Liver (tissue), 9 donors: ENCODE measurements around the gene TIFAB. TPM values are rescaled to one million over a fixed set of nuclear protein-coding genes. Genes with fewer than 3 reads are reported as not detected.

Experiments
- DNase-seq: peaks from one replicate; pipeline ENCODE4 v3.0.0-alpha.2; 2017; ENCODE audit warnings: low spot score
- H3K27ac ChIP-seq, 2 donors: one replicate each; pipeline ENCODE4 v1.7.0; 2013; ENCODE audit warnings: inconsistent platforms in 2 of 2, low read length in 2 of 2, control low read depth in 1 of 2, low read depth in 1 of 2, mild to moderate bottlenecking in 1 of 2
- H3K27me3 ChIP-seq, 4 donors: one replicate each; pipeline versions ENCODE4 v1.6.1 to v1.7.0; 2013; ENCODE audit warnings: low read length in 3 of 4, inconsistent platforms in 1 of 4, mild to moderate bottlenecking in 1 of 4, moderate library complexity in 1 of 4; ENCODE audit not compliant: control insufficient read depth in 4 of 4, insufficient read depth in 4 of 4
- H3K36me3 ChIP-seq, 4 donors: one replicate each; pipeline versions ENCODE4 v1.6.1 to v1.7.0; 2013; ENCODE audit warnings: low read length in 3 of 4, mild to moderate bottlenecking in 3 of 4, low read depth in 1 of 4, moderate library complexity in 1 of 4; ENCODE audit not compliant: control insufficient read depth in 4 of 4, insufficient read depth in 3 of 4
- H3K4me1 ChIP-seq, 4 donors: one replicate each; pipeline versions ENCODE4 v1.6.1 to v1.7.0; 2013; ENCODE audit warnings: low read length in 3 of 4, mild to moderate bottlenecking in 3 of 4, moderate library complexity in 1 of 4; ENCODE audit not compliant: control insufficient read depth in 4 of 4, insufficient read depth in 4 of 4
- H3K4me3 ChIP-seq, 3 donors: one replicate each; pipeline versions ENCODE4 v1.6.1 to v1.7.0; 2013; ENCODE audit warnings: low read length in 3 of 3, control low read depth in 1 of 3, low read depth in 1 of 3, mild to moderate bottlenecking in 1 of 3
- H3K9ac ChIP-seq, 2 donors: one replicate each; pipeline ENCODE4 v1.7.0; 2013; ENCODE audit warnings: low read length in 2 of 2, mild to moderate bottlenecking in 2 of 2, moderate library complexity in 2 of 2, control low read depth in 1 of 2, low read depth in 1 of 2
- H3K9me3 ChIP-seq, 4 donors: one replicate each; pipeline versions ENCODE4 v1.6.1 to v1.7.0; 2013; ENCODE audit warnings: low read length in 3 of 4; ENCODE audit not compliant: control insufficient read depth in 4 of 4
- EGR1 ChIP-seq, 2 donors: IDR thresholded peaks; 2 replicates each; pipeline ENCODE4 v1.6.1; 2016 to 2018; ENCODE audit warnings: antibody characterized with exemption in 2 of 2, low read depth in 2 of 2
- FOXA1 ChIP-seq: IDR thresholded peaks from 2 replicates; pipeline ENCODE4 v1.6.1; 2016; ENCODE audit warnings: antibody characterized with exemption
- GABPA ChIP-seq, 2 donors: IDR thresholded peaks in 1 of 2; conservative IDR thresholded peaks in 1 of 2; 2 replicates each; pipeline ENCODE4 v1.6.1; 2016; ENCODE audit warnings: antibody characterized with exemption in 2 of 2, mild to moderate bottlenecking in 1 of 2, moderate library complexity in 1 of 2
- HNF4A ChIP-seq, 2 donors: conservative IDR thresholded peaks; 2 replicates each; pipeline ENCODE4 v1.6.1; 2016; ENCODE audit warnings: antibody characterized with exemption in 2 of 2, mild to moderate bottlenecking in 2 of 2
- HNF4G ChIP-seq: IDR thresholded peaks from 2 replicates; pipeline ENCODE4 v1.6.1; 2016; ENCODE audit warnings: antibody characterized with exemption
- JUND ChIP-seq, 2 donors: IDR thresholded peaks; 2 replicates each; pipeline ENCODE4 v1.6.1; 2016; ENCODE audit warnings: antibody characterized with exemption in 2 of 2
- MAX ChIP-seq: IDR thresholded peaks from 2 replicates; pipeline ENCODE4 v1.6.1; 2016; ENCODE audit warnings: antibody characterized with exemption
- NR2F2 ChIP-seq: IDR thresholded peaks from 2 replicates; pipeline ENCODE4 v1.6.1; 2016; ENCODE audit warnings: antibody characterized with exemption
- RXRA ChIP-seq, 2 donors: IDR thresholded peaks; 2 replicates each; pipeline ENCODE4 v1.6.1; 2017 to 2018; ENCODE audit warnings: antibody characterized with exemption in 2 of 2, mild to moderate bottlenecking in 1 of 2
- SP1 ChIP-seq: IDR thresholded peaks from 2 replicates; pipeline ENCODE4 v1.6.1; 2018; ENCODE audit warnings: antibody characterized with exemption, mild to moderate bottlenecking
- TAF1 ChIP-seq: conservative IDR thresholded peaks from 2 replicates; pipeline ENCODE4 v1.6.1; 2016; ENCODE audit warnings: antibody characterized with exemption, mild to moderate bottlenecking
- YY1 ChIP-seq: IDR thresholded peaks from 2 replicates; pipeline ENCODE4 v1.6.1; 2016; ENCODE audit warnings: antibody characterized with exemption, mild to moderate bottlenecking
- ZBTB33 ChIP-seq: IDR thresholded peaks from 2 replicates; pipeline ENCODE4 v1.6.1; 2016; ENCODE audit warnings: antibody characterized with exemption
- WGBS: extraction: QIAGEN DNeasy Blood & Tissue Kit; methylation state at CpG from one replicate; pipeline ENCODE4 v1.1.7; 2013; 5-methylcytosine and 5-hydroxymethylcytosine counted together
- polyA plus RNA-seq, 2 donors: library from polyadenylated mRNA; stranded (reverse) in 1 of 2; unstranded in 1 of 2; fragments of 200-250 nt in 1 of 2; fragments of >200 nt in 1 of 2; fragmentation: Nextera tagmentation in 1 of 2; extraction: Ambion mirVana in 1 of 2; gene quantifications; one replicate each; pipeline versions ENCODE4 v1.2.1 to v1.2.3, GENCODE V29; 2013 to 2015
- total RNA-seq, 2 donors: library from RNA; depleted of rRNA; stranded (reverse); fragments of >200 nt; gene quantifications; one replicate each; pipeline ENCODE4 v1.2.3, GENCODE V29; 2014
- TF ChIP-seq, protein P1 (sequence below): IDR thresholded peaks from 2 replicates; pipeline ENCODE4 v1.6.1; 2016; ENCODE audit warnings: antibody characterized with exemption
- TF ChIP-seq, protein P2 (sequence below): IDR thresholded peaks from 2 replicates; pipeline ENCODE4 v1.6.1; 2016; ENCODE audit warnings: antibody characterized with exemption, mild to moderate bottlenecking
- TF ChIP-seq, protein P3 (sequence below): fragments of 150-350 bp; IDR thresholded peaks from 2 replicates; pipeline ENCODE4 v1.5.1; 2017; ENCODE audit warnings: improper control_type of control experiment, low read depth, low read length; ENCODE audit not compliant: missing input control
- donor health status: healthy.
- donor health status: healthy.
- donor health status: healthy.
- donor health status: healthy.
- donor health status: healthy.

The TIFAB gene
- total and polyA plus RNA-seq, 4 donors, result 0.02 to 0.47 TPM; not detected in 2

DNA sequence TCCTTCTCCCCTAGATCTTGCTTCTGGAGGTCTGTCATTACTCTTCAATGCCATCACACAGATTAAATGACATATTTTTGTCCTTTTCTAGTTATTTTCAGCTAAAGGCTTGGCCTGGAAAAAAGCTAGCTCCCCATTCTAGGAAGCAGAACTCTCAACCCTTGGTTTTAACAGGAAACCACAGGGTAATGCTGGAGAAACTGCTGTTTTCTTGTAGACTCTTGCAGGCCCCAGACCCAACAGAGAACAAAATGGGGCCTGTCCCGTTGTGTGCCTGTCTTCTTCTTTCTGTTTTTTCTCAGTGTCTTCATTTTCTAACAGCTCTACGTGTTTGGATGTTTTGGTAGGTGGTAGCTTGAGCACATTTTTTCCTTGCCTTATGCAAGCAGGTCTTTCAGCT is 26.5 kb downstream of the TIFAB start:
- Histone ChIP-seq H3K36me3 (no peaks in the 10 kb centered on the region), H3K27ac (no peak overlapping the region)
- 43% methylated on average over 2 of the region's 2 CpGs for WGBS

More for the DNA sequence above, 26.5 kb downstream of the TIFAB start:
- no peak overlapping the region for H3K4me3 ChIP-seq
- H3K9me3 ChIP-seq, result peaks cover 0 to 12% (median 7%) of the 10 kb centered on the region in 4 donors
- H3K27me3 ChIP-seq, result peaks cover 0 to 4% (median 0%) of the 10 kb centered on the region in 4 donors
- H3K9ac ChIP-seq, result no peak overlapping the region
- DNase-seq, result no peak
- no peaks in the 10 kb centered on the region for H3K4me1 ChIP-seq
- TF ChIP-seq NR2F2, result no peak
- no peak for TF ChIP-seq EGR1 (IDR thresholded peaks at IDR 0.05; ENCODE audit: low read depth in 2 of 2)
- no peak for TF ChIP-seq FOXA1
- TF ChIP-seq, protein P1, sequence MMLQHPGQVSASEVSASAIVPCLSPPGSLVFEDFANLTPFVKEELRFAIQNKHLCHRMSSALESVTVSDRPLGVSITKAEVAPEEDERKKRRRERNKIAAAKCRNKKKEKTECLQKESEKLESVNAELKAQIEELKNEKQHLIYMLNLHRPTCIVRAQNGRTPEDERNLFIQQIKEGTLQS, result no peak
- TF ChIP-seq, protein P2, sequence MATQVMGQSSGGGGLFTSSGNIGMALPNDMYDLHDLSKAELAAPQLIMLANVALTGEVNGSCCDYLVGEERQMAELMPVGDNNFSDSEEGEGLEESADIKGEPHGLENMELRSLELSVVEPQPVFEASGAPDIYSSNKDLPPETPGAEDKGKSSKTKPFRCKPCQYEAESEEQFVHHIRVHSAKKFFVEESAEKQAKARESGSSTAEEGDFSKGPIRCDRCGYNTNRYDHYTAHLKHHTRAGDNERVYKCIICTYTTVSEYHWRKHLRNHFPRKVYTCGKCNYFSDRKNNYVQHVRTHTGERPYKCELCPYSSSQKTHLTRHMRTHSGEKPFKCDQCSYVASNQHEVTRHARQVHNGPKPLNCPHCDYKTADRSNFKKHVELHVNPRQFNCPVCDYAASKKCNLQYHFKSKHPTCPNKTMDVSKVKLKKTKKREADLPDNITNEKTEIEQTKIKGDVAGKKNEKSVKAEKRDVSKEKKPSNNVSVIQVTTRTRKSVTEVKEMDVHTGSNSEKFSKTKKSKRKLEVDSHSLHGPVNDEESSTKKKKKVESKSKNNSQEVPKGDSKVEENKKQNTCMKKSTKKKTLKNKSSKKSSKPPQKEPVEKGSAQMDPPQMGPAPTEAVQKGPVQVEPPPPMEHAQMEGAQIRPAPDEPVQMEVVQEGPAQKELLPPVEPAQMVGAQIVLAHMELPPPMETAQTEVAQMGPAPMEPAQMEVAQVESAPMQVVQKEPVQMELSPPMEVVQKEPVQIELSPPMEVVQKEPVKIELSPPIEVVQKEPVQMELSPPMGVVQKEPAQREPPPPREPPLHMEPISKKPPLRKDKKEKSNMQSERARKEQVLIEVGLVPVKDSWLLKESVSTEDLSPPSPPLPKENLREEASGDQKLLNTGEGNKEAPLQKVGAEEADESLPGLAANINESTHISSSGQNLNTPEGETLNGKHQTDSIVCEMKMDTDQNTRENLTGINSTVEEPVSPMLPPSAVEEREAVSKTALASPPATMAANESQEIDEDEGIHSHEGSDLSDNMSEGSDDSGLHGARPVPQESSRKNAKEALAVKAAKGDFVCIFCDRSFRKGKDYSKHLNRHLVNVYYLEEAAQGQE, result no peak
- TF ChIP-seq HNF4A (conservative IDR thresholded peaks at IDR 0.05), result no peak
- TF ChIP-seq HNF4G, result no peak
- TF ChIP-seq ZBTB33, result no peak
- TF ChIP-seq JUND (IDR thresholded peaks at IDR 0.05), result no peak
- no peak for TF ChIP-seq TAF1
- TF ChIP-seq YY1, result no peak
- TF ChIP-seq GABPA (IDR thresholded peaks at IDR 0.05 in 1 of 2, conservative IDR thresholded peaks at IDR 0.05 in 1 of 2), result no peak
- no peak for TF ChIP-seq SP1
- TF ChIP-seq, protein P3, sequence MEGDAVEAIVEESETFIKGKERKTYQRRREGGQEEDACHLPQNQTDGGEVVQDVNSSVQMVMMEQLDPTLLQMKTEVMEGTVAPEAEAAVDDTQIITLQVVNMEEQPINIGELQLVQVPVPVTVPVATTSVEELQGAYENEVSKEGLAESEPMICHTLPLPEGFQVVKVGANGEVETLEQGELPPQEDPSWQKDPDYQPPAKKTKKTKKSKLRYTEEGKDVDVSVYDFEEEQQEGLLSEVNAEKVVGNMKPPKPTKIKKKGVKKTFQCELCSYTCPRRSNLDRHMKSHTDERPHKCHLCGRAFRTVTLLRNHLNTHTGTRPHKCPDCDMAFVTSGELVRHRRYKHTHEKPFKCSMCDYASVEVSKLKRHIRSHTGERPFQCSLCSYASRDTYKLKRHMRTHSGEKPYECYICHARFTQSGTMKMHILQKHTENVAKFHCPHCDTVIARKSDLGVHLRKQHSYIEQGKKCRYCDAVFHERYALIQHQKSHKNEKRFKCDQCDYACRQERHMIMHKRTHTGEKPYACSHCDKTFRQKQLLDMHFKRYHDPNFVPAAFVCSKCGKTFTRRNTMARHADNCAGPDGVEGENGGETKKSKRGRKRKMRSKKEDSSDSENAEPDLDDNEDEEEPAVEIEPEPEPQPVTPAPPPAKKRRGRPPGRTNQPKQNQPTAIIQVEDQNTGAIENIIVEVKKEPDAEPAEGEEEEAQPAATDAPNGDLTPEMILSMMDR, result no peak
- no peak for TF ChIP-seq RXRA (IDR thresholded peaks at IDR 0.05)
- TF ChIP-seq MAX, result no peak
